Peyer's patch (tissue), 4 donors: ENCODE data around the gene PODN.

Source experiments
- POLR2A ChIP-seq, 2 donors: fragments of 450-650 bp; IDR thresholded peaks; one replicate each; pipeline ENCODE4 v1.5.1; 2017; ENCODE audit warnings: antibody characterized with exemption in 2 of 2, mild to moderate bottlenecking in 2 of 2, moderate library complexity in 2 of 2
- TF ChIP-seq, protein P1 (sequence below), 6 experiments: fragments of 450-650 bp in 4 of 6; fragments of 200-600 bp in 2 of 6; sonication (generic) in 1 of 6; IDR thresholded peaks; one replicate each; pipeline ENCODE4 v1.5.1; 2017 to 2019; ENCODE audit warnings: antibody characterized with exemption in 6 of 6, mild to moderate bottlenecking in 3 of 6, moderate library complexity in 1 of 6

- TF ChIP-seq, protein P1, sequence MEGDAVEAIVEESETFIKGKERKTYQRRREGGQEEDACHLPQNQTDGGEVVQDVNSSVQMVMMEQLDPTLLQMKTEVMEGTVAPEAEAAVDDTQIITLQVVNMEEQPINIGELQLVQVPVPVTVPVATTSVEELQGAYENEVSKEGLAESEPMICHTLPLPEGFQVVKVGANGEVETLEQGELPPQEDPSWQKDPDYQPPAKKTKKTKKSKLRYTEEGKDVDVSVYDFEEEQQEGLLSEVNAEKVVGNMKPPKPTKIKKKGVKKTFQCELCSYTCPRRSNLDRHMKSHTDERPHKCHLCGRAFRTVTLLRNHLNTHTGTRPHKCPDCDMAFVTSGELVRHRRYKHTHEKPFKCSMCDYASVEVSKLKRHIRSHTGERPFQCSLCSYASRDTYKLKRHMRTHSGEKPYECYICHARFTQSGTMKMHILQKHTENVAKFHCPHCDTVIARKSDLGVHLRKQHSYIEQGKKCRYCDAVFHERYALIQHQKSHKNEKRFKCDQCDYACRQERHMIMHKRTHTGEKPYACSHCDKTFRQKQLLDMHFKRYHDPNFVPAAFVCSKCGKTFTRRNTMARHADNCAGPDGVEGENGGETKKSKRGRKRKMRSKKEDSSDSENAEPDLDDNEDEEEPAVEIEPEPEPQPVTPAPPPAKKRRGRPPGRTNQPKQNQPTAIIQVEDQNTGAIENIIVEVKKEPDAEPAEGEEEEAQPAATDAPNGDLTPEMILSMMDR (IDR thresholded peaks at IDR 0.05): no peak
- no peak for TF ChIP-seq POLR2A (IDR thresholded peaks at IDR 0.05)
These were observed 30.0 kb downstream of the PODN start for GRCh38 chr1:53091841-53092645.
